Keratinocyte (primary cell): Measurements from ENCODE around the gene POU6F1. TPM values are rescaled to one million over a fixed set of nuclear protein-coding genes. Genes with fewer than 3 reads are reported as not detected.

Experiments used
- DNase-seq: peaks from one replicate; pipeline ENCODE4 v3.0.0-alpha.2; 2011; ENCODE audit warnings: low read depth, missing footprints, low spot score
- FAIRE-seq: peaks from 2 replicates; lab custom pipeline; 2011; peaks lifted over from hg19 to GRCh38; lab: Jason Lieb, UNC
- H2AFZ ChIP-seq: 2 replicates; pipeline ENCODE4 v1.6.0; 2012; ENCODE audit warnings: low read length, control low read depth, inconsistent platforms; ENCODE audit not compliant: control insufficient read depth
- H3K27ac ChIP-seq: 2 replicates; pipeline ENCODE4 v1.5.1; 2011; ENCODE audit warnings: low read length; ENCODE audit not compliant: control insufficient read depth, insufficient read depth
- H3K27me3 ChIP-seq: 3 replicates; pipeline ENCODE4 v1.6.0; 2011; ENCODE audit warnings: low read length; ENCODE audit not compliant: control insufficient read depth, insufficient read depth; ENCODE audit errors: extremely low read depth
- H3K36me3 ChIP-seq, 2 experiments: 2 replicates in 1 of 2; 3 replicates in 1 of 2; pipeline ENCODE4 v1.5.1; 2011; ENCODE audit warnings: low read length in 2 of 2, mild to moderate bottlenecking in 1 of 2; ENCODE audit not compliant: control insufficient read depth in 2 of 2, insufficient read depth in 2 of 2; ENCODE audit errors: extremely low read depth in 1 of 2
- H3K4me1 ChIP-seq: 3 replicates; pipeline ENCODE4 v1.5.1; 2011; ENCODE audit warnings: low read length; ENCODE audit not compliant: control insufficient read depth, insufficient read depth; ENCODE audit errors: extremely low read depth
- H3K4me2 ChIP-seq: 3 replicates; pipeline ENCODE4 v1.6.0; 2011; ENCODE audit warnings: low read depth, low read length; ENCODE audit not compliant: control insufficient read depth, insufficient read depth; ENCODE audit errors: extremely low read depth
- H3K4me3 ChIP-seq, 3 experiments: fragments of 200-600 bp in 1 of 3; sonication (generic) in 1 of 3; 2 replicates in 2 of 3; 3 replicates in 1 of 3; pipeline ENCODE4 v1.5.1; 2011 to 2016; ENCODE audit warnings: low read length in 3 of 3, mild to moderate bottlenecking in 3 of 3, control low read depth in 2 of 3, inconsistent platforms in 1 of 3, low read depth in 1 of 3, mixed read lengths in 1 of 3, mixed run types in 1 of 3, moderate library complexity in 1 of 3; ENCODE audit not compliant: control insufficient read depth in 2 of 3, insufficient read depth in 2 of 3; ENCODE audit errors: extremely low read depth in 1 of 3
- H3K79me2 ChIP-seq: 2 replicates; pipeline ENCODE4 v1.6.0; 2012; ENCODE audit warnings: low read length; ENCODE audit not compliant: control insufficient read depth, insufficient read depth
- H3K9ac ChIP-seq: 3 replicates; pipeline ENCODE4 v1.6.0; 2011; ENCODE audit warnings: low read length; ENCODE audit not compliant: control insufficient read depth, insufficient read depth; ENCODE audit errors: extremely low read depth
- H3K9me1 ChIP-seq: 3 replicates; pipeline ENCODE4 v1.6.0; 2011; ENCODE audit warnings: low read length; ENCODE audit not compliant: control insufficient read depth, insufficient read depth; ENCODE audit errors: extremely low read depth
- H3K9me3 ChIP-seq: 2 replicates; pipeline ENCODE4 v1.5.1; 2012; ENCODE audit warnings: low read depth, low read length; ENCODE audit not compliant: control insufficient read depth
- H4K20me1 ChIP-seq: 3 replicates; pipeline ENCODE4 v1.6.0; 2011; ENCODE audit warnings: low read length; ENCODE audit not compliant: control insufficient read depth, insufficient read depth; ENCODE audit errors: extremely low read depth
- EZH2 ChIP-seq: IDR thresholded peaks from one replicate; pipeline ENCODE4 v1.6.1; 2012; ENCODE audit warnings: inconsistent platforms, mild to moderate bottlenecking, low read length, moderate library complexity
- dilution Hi-C: fragments of 300-500 bp; cut with MboI; formaldehyde crosslinking; loops from one replicate; pipeline ENCODE4 v1.7.0; 2020; ENCODE audit warnings: low sequenced_read_pairs; ENCODE audit not compliant: extremely low pct_ligation_motif_present
- polyA plus RNA-seq, 5 experiments: library from polyadenylated mRNA; depleted of rRNA in 3 of 5; stranded (reverse) in 3 of 5; stranded (forward) in 1 of 5; unstranded in 1 of 5; fragments of >200 nt; gene quantifications; 1 replicate in 1 of 5; 2 replicates in 3 of 5; 3 replicates in 1 of 5; pipeline versions ENCODE4 v1.2.1 to v1.2.3, GENCODE V29; 2011 to 2012; ENCODE audit warnings: missing spikeins in 2 of 5, low read depth in 1 of 5, low replicate concordance in 1 of 5
- TF ChIP-seq, protein P1 (sequence below), 3 experiments: IDR thresholded peaks in 1 of 3; conservative IDR thresholded peaks in 1 of 3; optimal IDR thresholded peaks in 1 of 3; 2 replicates in 2 of 3; 3 replicates in 1 of 3; pipeline versions ENCODE3 to v1.5.1; 2011; ENCODE audit warnings: low read length in 3 of 3, mild to moderate bottlenecking in 3 of 3, moderate library complexity in 2 of 3, control low read depth in 1 of 3, inconsistent platforms in 1 of 3; ENCODE audit not compliant: insufficient read depth in 2 of 3; ENCODE audit errors: extremely low read depth in 1 of 3

POU6F1 gene
- polyA plus RNA-seq, 1 donor (not counting 4 experiments of a cell fraction or from before 2014, with no cell fraction given) = 0.42 TPM

DNA sequence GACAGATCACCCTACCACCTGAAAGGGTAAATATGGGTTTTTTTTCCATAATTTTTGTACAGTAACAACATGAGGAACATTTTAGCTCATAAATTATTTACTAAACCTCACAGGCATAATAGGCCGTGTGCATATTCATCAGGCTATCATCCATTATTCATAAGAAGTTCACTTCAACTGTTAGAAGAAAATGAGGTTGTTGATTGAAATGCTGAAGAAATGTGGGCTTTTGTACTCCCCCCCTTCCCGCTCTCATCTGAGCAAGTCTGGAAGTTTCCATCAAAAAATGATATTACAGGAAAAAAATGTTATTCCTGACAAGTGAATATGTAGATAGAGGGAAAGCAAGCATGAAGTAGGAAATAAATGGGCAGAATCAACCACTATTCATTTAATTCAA is 7.9 kb upstream of the POU6F1 start:
- no peaks in the 10 kb centered on the region for H4K20me1 ChIP-seq
- no peak overlapping the region for H3K4me3 ChIP-seq
- no peaks in the 10 kb centered on the region for H3K36me3 ChIP-seq
- no peak overlapping the region for H3K4me2 ChIP-seq
- H3K79me2 ChIP-seq = no peaks in the 10 kb centered on the region
- no peak overlapping the region for H2AFZ ChIP-seq
- dilution Hi-C loops = no loop called here
- no peak overlapping the region for H3K9ac ChIP-seq
- H3K9me3 ChIP-seq = no peaks in the 10 kb centered on the region
- no peaks in the 10 kb centered on the region for H3K4me1 ChIP-seq
- no peaks in the 10 kb centered on the region for H3K9me1 ChIP-seq
- no peak for DNase-seq
- H3K27ac ChIP-seq = no peak overlapping the region
- H3K27me3 ChIP-seq = no peaks in the 10 kb centered on the region
- no peak for TF ChIP-seq EZH2
- FAIRE-seq = no peak

DNA sequence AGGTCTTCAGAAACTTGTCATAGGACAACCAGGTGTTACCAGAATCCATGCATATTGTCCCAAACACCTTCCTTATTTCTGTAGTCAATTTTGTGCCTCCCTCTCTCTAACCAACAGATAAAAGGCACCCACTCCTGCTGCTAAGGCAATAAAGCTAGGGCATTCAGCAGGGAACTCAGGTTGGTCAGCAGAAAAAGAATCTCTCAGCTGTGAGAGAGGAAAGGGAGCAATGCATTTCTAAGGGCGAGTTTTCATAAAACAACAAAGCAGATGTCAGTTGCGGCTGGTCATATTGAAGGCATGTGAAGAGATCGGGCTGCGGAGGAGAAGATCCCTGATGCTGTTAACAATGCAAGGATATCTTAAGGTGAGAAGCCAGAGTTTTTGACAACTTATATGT is 7.4 kb upstream of the POU6F1 start:
- no peaks in the 10 kb centered on the region for H3K27me3 ChIP-seq
- dilution Hi-C loops = no loop called here
- TF ChIP-seq, protein P1, sequence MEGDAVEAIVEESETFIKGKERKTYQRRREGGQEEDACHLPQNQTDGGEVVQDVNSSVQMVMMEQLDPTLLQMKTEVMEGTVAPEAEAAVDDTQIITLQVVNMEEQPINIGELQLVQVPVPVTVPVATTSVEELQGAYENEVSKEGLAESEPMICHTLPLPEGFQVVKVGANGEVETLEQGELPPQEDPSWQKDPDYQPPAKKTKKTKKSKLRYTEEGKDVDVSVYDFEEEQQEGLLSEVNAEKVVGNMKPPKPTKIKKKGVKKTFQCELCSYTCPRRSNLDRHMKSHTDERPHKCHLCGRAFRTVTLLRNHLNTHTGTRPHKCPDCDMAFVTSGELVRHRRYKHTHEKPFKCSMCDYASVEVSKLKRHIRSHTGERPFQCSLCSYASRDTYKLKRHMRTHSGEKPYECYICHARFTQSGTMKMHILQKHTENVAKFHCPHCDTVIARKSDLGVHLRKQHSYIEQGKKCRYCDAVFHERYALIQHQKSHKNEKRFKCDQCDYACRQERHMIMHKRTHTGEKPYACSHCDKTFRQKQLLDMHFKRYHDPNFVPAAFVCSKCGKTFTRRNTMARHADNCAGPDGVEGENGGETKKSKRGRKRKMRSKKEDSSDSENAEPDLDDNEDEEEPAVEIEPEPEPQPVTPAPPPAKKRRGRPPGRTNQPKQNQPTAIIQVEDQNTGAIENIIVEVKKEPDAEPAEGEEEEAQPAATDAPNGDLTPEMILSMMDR (optimal IDR thresholded peaks at IDR 0.05 in 1 of 3, IDR thresholded peaks at IDR 0.05 in 1 of 3, conservative IDR thresholded peaks at IDR 0.05 in 1 of 3; ENCODE audit: extremely low read depth in 1 of 3, insufficient read depth in 2 of 3, low read length in 3 of 3) = no peak
- no peak for TF ChIP-seq EZH2
- no peaks in the 10 kb centered on the region for H3K4me1 ChIP-seq
- H3K36me3 ChIP-seq = no peaks in the 10 kb centered on the region
- H4K20me1 ChIP-seq = no peaks in the 10 kb centered on the region
- H2AFZ ChIP-seq = no peak overlapping the region
- H3K79me2 ChIP-seq = no peaks in the 10 kb centered on the region
- no peak for DNase-seq
- no peak overlapping the region for H3K4me2 ChIP-seq
- no peak overlapping the region for H3K27ac ChIP-seq
- H3K9ac ChIP-seq = no peak overlapping the region
- H3K9me3 ChIP-seq = no peaks in the 10 kb centered on the region
- H3K4me3 ChIP-seq = no peak overlapping the region
- H3K9me1 ChIP-seq = no peaks in the 10 kb centered on the region
- FAIRE-seq = no peak

DNA sequence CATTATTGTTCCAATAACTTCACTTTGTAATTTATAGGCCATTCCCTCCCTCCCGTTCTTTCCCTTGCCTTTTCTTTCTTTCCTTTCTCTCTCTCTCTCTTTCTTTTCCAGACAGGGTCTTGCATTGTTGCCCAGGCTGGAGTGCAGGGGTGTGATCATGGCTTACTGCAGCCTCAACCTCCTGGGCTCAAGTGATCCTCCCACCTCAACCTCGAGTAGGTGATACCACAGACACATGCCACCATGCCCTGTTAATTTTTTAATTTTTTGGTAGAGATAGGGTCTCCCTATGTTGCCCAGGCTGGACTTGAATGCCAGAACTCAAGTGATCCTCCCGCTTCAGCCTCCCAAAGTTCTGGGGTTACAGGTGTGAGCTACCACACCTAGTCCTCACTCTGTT is 6.8 kb upstream of the POU6F1 start:
- no peak overlapping the region for H3K27ac ChIP-seq
- dilution Hi-C loops = no loop called here
- DNase-seq = no peak

More for the DNA sequence above, 6.8 kb upstream of the POU6F1 start:
- H3K4me1 ChIP-seq = no peaks in the 10 kb centered on the region
- no peaks in the 10 kb centered on the region for H3K9me3 ChIP-seq
- H3K4me2 ChIP-seq = no peak overlapping the region
- no peak overlapping the region for H2AFZ ChIP-seq
- H3K79me2 ChIP-seq = no peaks in the 10 kb centered on the region
- no peaks in the 10 kb centered on the region for H3K9me1 ChIP-seq
- no peak for FAIRE-seq
- no peaks in the 10 kb centered on the region for H3K36me3 ChIP-seq
- no peak overlapping the region for H3K9ac ChIP-seq
- no peaks in the 10 kb centered on the region for H3K27me3 ChIP-seq
- H3K4me3 ChIP-seq = no peak overlapping the region
- TF ChIP-seq, protein P1 (optimal IDR thresholded peaks at IDR 0.05 in 1 of 3, IDR thresholded peaks at IDR 0.05 in 1 of 3, conservative IDR thresholded peaks at IDR 0.05 in 1 of 3; ENCODE audit: extremely low read depth in 1 of 3, insufficient read depth in 2 of 3, low read length in 3 of 3) = no peak
- no peak for TF ChIP-seq EZH2
- H4K20me1 ChIP-seq = no peaks in the 10 kb centered on the region
